ENCODE data around the gene LLGL2. TPM values are rescaled to one million over a fixed set of nuclear protein-coding genes. Genes with fewer than 3 reads are reported as not detected.

LLGL2 gene
- total RNA-seq, 1 donor from 2014 or later, result 14.8 TPM

DNA sequence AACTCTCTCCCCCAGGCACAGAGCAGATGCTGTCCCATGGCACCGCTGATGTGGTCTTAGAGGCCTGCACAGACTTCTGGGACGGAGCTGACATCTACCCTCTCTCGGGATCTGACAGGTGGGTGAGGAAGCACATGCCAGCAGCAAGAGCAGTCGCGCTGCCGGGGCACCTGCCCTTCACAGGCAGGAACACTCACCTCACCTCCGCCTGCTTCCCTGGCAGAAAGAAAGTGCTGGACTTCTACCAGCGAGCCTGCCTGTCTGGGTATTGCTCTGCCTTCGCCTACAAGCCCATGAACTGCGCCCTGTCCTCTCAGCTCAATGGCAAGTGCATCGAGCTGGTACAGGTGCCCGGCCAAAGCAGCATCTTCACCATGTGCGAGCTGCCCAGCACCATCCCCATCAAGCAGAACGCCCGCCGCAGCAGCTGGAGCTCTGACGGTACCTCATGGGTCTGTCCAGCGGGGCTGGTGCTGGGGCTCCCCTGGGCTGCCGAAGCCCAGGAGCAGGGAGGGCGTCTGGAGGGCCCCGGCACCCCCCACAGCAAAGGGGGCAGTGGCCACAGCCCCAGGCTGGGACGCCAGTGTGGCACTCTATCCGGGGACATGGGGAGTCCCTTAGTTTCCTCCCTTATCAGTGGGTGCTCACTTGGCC, 31.9 kb upstream of the LLGL2 start:
- Histone ChIP-seq H2AFZ (ENCODE audit: low read depth, low read length) (no peak overlapping the region), H3K4me1 (ENCODE audit: insufficient read depth, low read length) (no peaks in the 10 kb centered on the region), H3K79me2 (ENCODE audit: insufficient read depth, low read length) (no peaks in the 10 kb centered on the region), H3K4me2 (ENCODE audit: low read length) (no peak overlapping the region), H3K9me3 (ENCODE audit: insufficient read depth, low read depth, low read length) (no peaks in the 10 kb centered on the region), H3K27me3 (ENCODE audit: insufficient read depth, low read length) (no peaks in the 10 kb centered on the region), H3K36me3 (ENCODE audit: insufficient read depth, low read length) (peaks cover 2% of the 10 kb centered on the region), H3K9ac (ENCODE audit: low read length) (no peak overlapping the region), H3K4me3 (ENCODE audit: insufficient read depth, low read depth, low read length) (no peak overlapping the region), H4K20me1 (ENCODE audit: insufficient read depth, low read length) (no peaks in the 10 kb centered on the region), H3K27ac (ENCODE audit: low read depth, low read length) (no peak overlapping the region)
- TF ChIP-seq EZH2 (IDR thresholded peaks at IDR 0.05; ENCODE audit: insufficient read depth, low read length), result no peak
- TF ChIP-seq, protein P1, sequence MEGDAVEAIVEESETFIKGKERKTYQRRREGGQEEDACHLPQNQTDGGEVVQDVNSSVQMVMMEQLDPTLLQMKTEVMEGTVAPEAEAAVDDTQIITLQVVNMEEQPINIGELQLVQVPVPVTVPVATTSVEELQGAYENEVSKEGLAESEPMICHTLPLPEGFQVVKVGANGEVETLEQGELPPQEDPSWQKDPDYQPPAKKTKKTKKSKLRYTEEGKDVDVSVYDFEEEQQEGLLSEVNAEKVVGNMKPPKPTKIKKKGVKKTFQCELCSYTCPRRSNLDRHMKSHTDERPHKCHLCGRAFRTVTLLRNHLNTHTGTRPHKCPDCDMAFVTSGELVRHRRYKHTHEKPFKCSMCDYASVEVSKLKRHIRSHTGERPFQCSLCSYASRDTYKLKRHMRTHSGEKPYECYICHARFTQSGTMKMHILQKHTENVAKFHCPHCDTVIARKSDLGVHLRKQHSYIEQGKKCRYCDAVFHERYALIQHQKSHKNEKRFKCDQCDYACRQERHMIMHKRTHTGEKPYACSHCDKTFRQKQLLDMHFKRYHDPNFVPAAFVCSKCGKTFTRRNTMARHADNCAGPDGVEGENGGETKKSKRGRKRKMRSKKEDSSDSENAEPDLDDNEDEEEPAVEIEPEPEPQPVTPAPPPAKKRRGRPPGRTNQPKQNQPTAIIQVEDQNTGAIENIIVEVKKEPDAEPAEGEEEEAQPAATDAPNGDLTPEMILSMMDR (IDR thresholded peaks at IDR 0.05; ENCODE audit: insufficient read depth, low read depth, low read length), result no peak
- H3K9me3 Mint-ChIP-seq (ENCODE audit: unreplicated experiment), result peaks cover 2% of the 10 kb centered on the region
- H3K4me3 Mint-ChIP-seq (ENCODE audit: unreplicated experiment), result no peak overlapping the region
- DNase-seq (ENCODE audit: low read depth) (no peak), FAIRE-seq (no peak)
- no peak overlapping the region for H3K27ac Mint-ChIP-seq (ENCODE audit: unreplicated experiment)
- H3K4me1 Mint-ChIP-seq (ENCODE audit: low read depth, unreplicated experiment), result no peaks in the 10 kb centered on the region
- no peaks in the 10 kb centered on the region for H3K27me3 Mint-ChIP-seq (ENCODE audit: low read depth, unreplicated experiment)
- H3K36me3 Mint-ChIP-seq (ENCODE audit: low read depth, unreplicated experiment), result peaks cover 13% of the 10 kb centered on the region

DNA sequence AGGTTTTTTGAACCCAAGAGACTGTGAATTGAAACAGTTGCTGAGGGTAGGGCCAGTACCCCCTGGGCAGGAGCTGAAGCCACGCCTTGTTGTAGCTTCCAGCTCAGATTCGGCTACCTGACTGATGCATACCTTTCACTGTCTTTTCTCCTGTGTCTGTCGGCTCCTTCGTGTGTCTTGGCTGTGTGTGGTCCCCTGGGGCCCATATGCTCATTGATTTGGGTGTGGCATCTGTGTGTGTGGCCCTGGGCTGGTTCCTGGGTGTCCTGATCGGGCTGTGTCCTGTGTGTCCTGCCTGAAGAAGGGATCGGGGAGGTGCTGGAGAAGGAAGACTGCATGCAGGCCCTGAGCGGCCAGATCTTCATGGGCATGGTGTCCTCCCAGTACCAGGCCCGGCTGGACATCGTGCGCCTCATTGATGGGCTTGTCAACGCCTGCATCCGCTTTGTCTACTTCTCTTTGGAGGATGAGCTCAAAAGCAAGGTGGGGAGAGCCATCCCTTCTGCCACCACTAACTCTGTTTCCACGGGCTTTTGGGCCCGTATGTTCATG, 31.1 kb upstream of the LLGL2 start:
- no peak for TF ChIP-seq EZH2 (IDR thresholded peaks at IDR 0.05; ENCODE audit: insufficient read depth, low read length)
- TF ChIP-seq, protein P1 (IDR thresholded peaks at IDR 0.05; ENCODE audit: insufficient read depth, low read depth, low read length), result no peak
- DNase-seq (ENCODE audit: low read depth) (no peak), FAIRE-seq (no peak)
- Histone ChIP-seq H3K4me2 (ENCODE audit: low read length) (no peak overlapping the region), H3K4me1 (ENCODE audit: insufficient read depth, low read length) (no peaks in the 10 kb centered on the region), H3K79me2 (ENCODE audit: insufficient read depth, low read length) (no peaks in the 10 kb centered on the region), H4K20me1 (ENCODE audit: insufficient read depth, low read length) (no peaks in the 10 kb centered on the region), H3K36me3 (ENCODE audit: insufficient read depth, low read length) (peaks cover 2% of the 10 kb centered on the region), H3K9me3 (ENCODE audit: insufficient read depth, low read depth, low read length) (no peaks in the 10 kb centered on the region), H3K27ac (ENCODE audit: low read depth, low read length) (no peak overlapping the region), H3K4me3 (ENCODE audit: insufficient read depth, low read depth, low read length) (no peak overlapping the region), H2AFZ (ENCODE audit: low read depth, low read length) (no peak overlapping the region), H3K9ac (ENCODE audit: low read length) (no peak overlapping the region), H3K27me3 (ENCODE audit: insufficient read depth, low read length) (no peaks in the 10 kb centered on the region)
- H3K9me3 Mint-ChIP-seq (ENCODE audit: unreplicated experiment), result peaks cover 2% of the 10 kb centered on the region
- H3K27me3 Mint-ChIP-seq (ENCODE audit: low read depth, unreplicated experiment), result no peaks in the 10 kb centered on the region
- H3K4me3 Mint-ChIP-seq (ENCODE audit: unreplicated experiment), result no peak overlapping the region
- no peak overlapping the region for H3K27ac Mint-ChIP-seq (ENCODE audit: unreplicated experiment)
- peaks cover 13% of the 10 kb centered on the region for H3K36me3 Mint-ChIP-seq (ENCODE audit: low read depth, unreplicated experiment)
- H3K4me1 Mint-ChIP-seq (ENCODE audit: low read depth, unreplicated experiment), result no peaks in the 10 kb centered on the region

DNA sequence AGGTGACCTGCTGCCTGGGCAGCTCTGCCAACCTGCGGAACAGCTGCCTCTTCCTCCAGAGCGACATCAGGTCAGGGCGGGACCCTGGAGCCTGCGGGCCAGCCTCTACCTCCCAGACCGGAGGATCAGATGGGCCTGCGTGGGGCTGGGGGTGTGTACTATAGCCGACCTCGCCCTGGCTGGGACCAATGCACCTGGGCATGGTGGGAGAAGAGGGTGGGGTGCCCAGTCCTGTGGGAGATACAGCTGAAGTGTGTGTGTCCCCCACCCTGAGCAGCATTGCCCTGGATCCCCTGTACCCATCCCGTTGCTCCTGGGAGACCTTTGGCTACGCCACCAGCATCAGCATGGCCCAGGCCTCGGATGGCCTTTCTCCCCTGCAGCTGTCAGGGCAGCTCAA, 29.5 kb upstream of the LLGL2 start:
- Histone ChIP-seq H4K20me1 (ENCODE audit: insufficient read depth, low read length) (no peaks in the 10 kb centered on the region), H3K36me3 (ENCODE audit: insufficient read depth, low read length) (peaks cover 2% of the 10 kb centered on the region), H3K4me1 (ENCODE audit: insufficient read depth, low read length) (no peaks in the 10 kb centered on the region), H3K9me3 (ENCODE audit: insufficient read depth, low read depth, low read length) (no peaks in the 10 kb centered on the region), H3K9ac (ENCODE audit: low read length) (no peak overlapping the region), H3K79me2 (ENCODE audit: insufficient read depth, low read length) (no peaks in the 10 kb centered on the region), H3K4me3 (ENCODE audit: insufficient read depth, low read depth, low read length) (no peak overlapping the region), H3K27ac (ENCODE audit: low read depth, low read length) (no peak overlapping the region), H2AFZ (ENCODE audit: low read depth, low read length) (no peak overlapping the region), H3K4me2 (ENCODE audit: low read length) (no peak overlapping the region), H3K27me3 (ENCODE audit: insufficient read depth, low read length) (no peaks in the 10 kb centered on the region)
- Mint-ChIP-seq H3K4me3 (ENCODE audit: unreplicated experiment) (no peak overlapping the region), H3K27me3 (ENCODE audit: low read depth, unreplicated experiment) (no peaks in the 10 kb centered on the region), H3K4me1 (ENCODE audit: low read depth, unreplicated experiment) (no peaks in the 10 kb centered on the region), H3K9me3 (ENCODE audit: unreplicated experiment) (no peaks in the 10 kb centered on the region), H3K36me3 (ENCODE audit: low read depth, unreplicated experiment) (peaks cover 13% of the 10 kb centered on the region), H3K27ac (ENCODE audit: unreplicated experiment) (no peak overlapping the region)
- no peak for TF ChIP-seq EZH2 (IDR thresholded peaks at IDR 0.05; ENCODE audit: insufficient read depth, low read length)
- TF ChIP-seq, protein P1 (IDR thresholded peaks at IDR 0.05; ENCODE audit: insufficient read depth, low read depth, low read length), result no peak
- no peak for DNase-seq (ENCODE audit: low read depth)
- no peak for FAIRE-seq

Measured in astrocyte (in vitro differentiated cells and primary cell).